GM12873 (cell line): ENCODE data around the gene DSE.

Experiments used
- TF ChIP-seq, protein P1 (sequence below): IDR thresholded peaks from 2 replicates; pipeline ENCODE4 v1.5.1; 2012; ENCODE audit warnings: low read depth, mild to moderate bottlenecking, moderate library complexity, low read length, control low read depth; ENCODE audit not compliant: insufficient read depth; ENCODE audit errors: missing control alignments

The DSE gene

DNA sequence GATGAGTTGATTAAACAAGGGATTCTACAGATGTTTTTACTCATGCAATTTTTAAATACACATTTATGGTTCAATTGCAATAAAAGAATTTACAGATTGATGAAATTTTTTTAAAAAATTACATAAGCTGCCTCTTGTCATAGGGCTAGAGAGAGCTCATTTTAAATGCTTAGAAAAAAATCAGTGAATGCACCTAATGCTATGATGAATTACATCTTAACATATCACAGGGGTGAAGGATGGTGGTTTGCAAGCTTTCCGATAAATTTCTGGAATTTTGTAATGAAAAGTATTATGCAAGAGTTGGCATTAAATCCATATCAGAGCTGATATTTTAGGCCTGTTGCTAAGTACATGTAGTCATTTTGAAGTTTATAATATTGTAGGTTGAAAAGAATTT lies 29.6 kb downstream of the DSE start:
- TF ChIP-seq, protein P1, sequence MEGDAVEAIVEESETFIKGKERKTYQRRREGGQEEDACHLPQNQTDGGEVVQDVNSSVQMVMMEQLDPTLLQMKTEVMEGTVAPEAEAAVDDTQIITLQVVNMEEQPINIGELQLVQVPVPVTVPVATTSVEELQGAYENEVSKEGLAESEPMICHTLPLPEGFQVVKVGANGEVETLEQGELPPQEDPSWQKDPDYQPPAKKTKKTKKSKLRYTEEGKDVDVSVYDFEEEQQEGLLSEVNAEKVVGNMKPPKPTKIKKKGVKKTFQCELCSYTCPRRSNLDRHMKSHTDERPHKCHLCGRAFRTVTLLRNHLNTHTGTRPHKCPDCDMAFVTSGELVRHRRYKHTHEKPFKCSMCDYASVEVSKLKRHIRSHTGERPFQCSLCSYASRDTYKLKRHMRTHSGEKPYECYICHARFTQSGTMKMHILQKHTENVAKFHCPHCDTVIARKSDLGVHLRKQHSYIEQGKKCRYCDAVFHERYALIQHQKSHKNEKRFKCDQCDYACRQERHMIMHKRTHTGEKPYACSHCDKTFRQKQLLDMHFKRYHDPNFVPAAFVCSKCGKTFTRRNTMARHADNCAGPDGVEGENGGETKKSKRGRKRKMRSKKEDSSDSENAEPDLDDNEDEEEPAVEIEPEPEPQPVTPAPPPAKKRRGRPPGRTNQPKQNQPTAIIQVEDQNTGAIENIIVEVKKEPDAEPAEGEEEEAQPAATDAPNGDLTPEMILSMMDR = no peak

- TF ChIP-seq, protein P1 = no peak
These were observed 31.6 kb downstream of the DSE start for GRCh38 chr6:116402108-116402937.

GRCh38 chr6:116403205-116403604 lies 32.5 kb downstream of the DSE start:
- TF ChIP-seq, protein P1 = no peak

DNA sequence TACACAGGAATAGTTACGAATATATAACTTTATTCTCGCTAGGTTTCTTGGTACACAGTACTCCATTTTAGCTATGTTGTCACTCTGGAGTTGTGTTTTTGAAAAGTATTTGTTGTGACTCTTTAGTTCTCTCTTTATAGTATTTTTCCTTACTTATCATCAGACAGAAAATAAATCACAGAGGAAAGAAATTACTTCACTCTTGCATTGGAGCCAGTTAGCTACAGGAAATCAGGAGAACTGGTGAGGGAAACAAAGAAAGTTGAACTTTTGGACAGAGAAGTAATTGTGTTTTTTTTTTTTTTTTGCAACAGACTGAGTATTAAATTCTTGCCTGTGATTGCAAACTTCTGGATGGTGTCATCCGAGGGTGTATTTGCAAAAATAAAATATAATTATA lies 33.9 kb downstream of the DSE start:
- TF ChIP-seq, protein P1 = no peak

GRCh38 chr6:116405138-116405537 lies 34.4 kb downstream of the DSE start:
- TF ChIP-seq, protein P1 = no peak

DNA sequence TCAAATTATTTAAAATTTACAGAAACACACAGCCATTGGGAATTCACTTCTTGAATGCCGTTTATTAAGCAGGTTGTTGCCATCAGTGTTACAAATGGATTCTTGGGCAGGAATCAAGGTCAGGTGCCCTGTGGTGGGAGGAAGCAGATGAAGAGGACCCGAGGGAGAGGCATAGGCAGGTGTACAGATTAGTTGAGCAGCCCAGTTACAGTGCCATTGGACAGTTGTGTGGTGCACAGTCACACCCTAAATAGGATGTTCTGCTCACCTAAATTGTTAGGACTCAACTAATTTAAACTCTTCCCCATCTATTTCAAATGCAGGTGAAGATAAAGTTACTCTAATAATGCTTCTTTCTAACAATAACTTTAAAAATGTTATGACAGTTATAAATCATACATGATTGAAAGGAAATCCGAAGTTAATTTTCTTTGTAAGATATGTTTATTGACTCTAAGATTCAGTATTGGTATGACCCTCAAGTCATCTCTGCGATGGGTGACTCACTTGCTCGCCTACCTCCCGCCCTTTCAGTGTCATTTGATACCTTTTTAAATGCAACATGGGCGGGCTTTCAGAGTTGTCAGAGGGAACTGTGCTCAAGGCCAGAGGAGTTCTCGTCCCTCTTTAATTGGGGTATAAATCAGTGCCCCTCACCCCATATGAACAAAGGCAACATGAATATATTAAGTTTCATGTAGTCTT lies 35.1 kb downstream of the DSE start:
- TF ChIP-seq, protein P1 = no peak

DNA sequence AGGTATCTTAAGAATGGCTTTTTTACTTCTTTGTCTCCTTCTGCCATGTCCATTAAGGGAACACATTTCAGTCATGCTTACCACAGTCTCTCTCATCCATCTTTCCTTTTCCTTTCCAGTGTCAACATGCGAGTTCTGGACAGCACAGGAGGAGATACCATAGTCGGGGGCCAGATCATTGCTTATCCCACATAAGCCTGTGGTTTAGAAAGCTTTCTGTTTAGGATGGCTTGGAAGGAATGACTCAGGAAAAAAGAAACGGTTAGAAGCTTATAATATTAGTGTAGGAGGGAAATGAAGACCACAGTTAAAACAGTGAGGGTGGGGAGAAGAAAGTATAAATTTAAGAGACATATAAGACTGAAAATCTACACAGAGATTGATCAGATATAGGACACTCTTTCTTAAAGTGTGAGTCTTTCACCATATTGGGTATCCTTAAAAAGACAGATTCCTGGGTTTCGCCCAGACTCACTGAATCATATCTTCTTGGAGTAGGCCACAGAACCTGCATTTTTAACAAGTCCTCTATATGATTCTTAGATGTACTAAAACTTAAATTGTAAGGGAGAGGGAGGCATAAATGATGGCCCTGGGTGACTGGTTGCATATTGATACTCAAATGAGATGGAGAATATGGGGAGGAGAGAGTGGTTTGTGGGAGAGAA lies 36.1 kb downstream of the DSE start:
- TF ChIP-seq, protein P1 = no peak
